GM21515 (cell line): ENCODE data around the gene CEL.

Experiments used
- ATAC-seq: cut with Tn5 transposase; IDR thresholded peaks from one replicate; pipeline ENCODE4 v1.9.1; 2021; ENCODE audit not compliant: unreplicated experiment

Gene CEL

GRCh38 chr9:133101356-133102189, 39.8 kb downstream of the CEL start:
- ATAC-seq = no peak

- ATAC-seq = no peak
These were observed 40.6 kb downstream of the CEL start for GRCh38 chr9:133102190-133103021.

- ATAC-seq = no peak
These were observed 41.6 kb downstream of the CEL start for GRCh38 chr9:133103183-133103986.

GRCh38 chr9:133103987-133104505, 42.3 kb downstream of the CEL start:
- no peak for ATAC-seq

- ATAC-seq = no peak
These were observed 43.1 kb downstream of the CEL start for GRCh38 chr9:133104718-133105460.

GRCh38 chr9:133105461-133105770, 43.6 kb downstream of the CEL start:
- ATAC-seq = no peak

- no peak for ATAC-seq
These were observed 44.9 kb downstream of the CEL start for GRCh38 chr9:133106511-133107244.

- no peak for ATAC-seq
These were observed 45.5 kb downstream of the CEL start for GRCh38 chr9:133107245-133107722.

- ATAC-seq = no peak
These were observed 46.4 kb downstream of the CEL start for GRCh38 chr9:133107961-133108793.

- ATAC-seq = no peak
These were observed 47.2 kb downstream of the CEL start for GRCh38 chr9:133108794-133109641.

- no peak for ATAC-seq
These were observed 48.3 kb downstream of the CEL start for GRCh38 chr9:133109931-133110650.

GRCh38 chr9:133111808-133112662, 50.3 kb downstream of the CEL start:
- ATAC-seq = no peak

- no peak for ATAC-seq
These were observed 50.9 kb downstream of the CEL start for GRCh38 chr9:133112663-133113026.

GRCh38 chr9:133113163-133113948, 51.6 kb downstream of the CEL start:
- no peak for ATAC-seq
